Measurements from ENCODE around the gene TTI1. TPM values are rescaled to one million over a fixed set of nuclear protein-coding genes. Genes with fewer than 3 reads are reported as not detected.
"Not testable (repeated sequence)": the region's sequence is repeated elsewhere in the genome, so short reads cannot be mapped to it uniquely, and the experiment has no call there.

TTI1 gene
- total RNA-seq, 1 donor from 2014 or later, result 18.0 TPM

DNA sequence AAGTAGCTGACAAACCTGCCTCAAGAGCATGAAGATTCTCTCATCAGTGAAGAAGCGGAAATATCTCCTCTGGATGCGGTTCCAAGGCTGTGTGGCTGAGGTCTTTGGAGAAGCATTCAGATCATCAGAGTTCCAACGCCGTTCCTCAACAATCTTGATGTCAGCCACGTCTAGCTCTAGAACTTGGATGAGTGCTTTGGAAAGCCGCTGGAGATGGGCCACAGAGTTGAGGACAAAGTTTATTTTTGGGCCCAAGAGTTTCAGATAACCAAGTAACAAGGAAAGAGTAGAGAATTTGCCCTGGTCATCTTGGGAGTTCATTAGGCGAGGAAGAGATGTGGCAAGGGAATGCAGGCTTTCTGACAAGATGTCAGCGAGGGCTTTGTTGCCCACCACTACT is 20.9 kb downstream of the TTI1 start:
- H3K36me3 ChIP-seq, result peaks cover 21 to 33% of the 10 kb centered on the region in 2 donors
- DNase-seq (ENCODE audit: low spot score in 2 of 2), result no peak
- no peak overlapping the region for H3K27ac ChIP-seq
- no peaks in the 10 kb centered on the region for H3K9me3 ChIP-seq
- H3K4me3 ChIP-seq, result no peak overlapping the region
- no peaks in the 10 kb centered on the region for H3K4me1 ChIP-seq
- TF ChIP-seq, protein P1, sequence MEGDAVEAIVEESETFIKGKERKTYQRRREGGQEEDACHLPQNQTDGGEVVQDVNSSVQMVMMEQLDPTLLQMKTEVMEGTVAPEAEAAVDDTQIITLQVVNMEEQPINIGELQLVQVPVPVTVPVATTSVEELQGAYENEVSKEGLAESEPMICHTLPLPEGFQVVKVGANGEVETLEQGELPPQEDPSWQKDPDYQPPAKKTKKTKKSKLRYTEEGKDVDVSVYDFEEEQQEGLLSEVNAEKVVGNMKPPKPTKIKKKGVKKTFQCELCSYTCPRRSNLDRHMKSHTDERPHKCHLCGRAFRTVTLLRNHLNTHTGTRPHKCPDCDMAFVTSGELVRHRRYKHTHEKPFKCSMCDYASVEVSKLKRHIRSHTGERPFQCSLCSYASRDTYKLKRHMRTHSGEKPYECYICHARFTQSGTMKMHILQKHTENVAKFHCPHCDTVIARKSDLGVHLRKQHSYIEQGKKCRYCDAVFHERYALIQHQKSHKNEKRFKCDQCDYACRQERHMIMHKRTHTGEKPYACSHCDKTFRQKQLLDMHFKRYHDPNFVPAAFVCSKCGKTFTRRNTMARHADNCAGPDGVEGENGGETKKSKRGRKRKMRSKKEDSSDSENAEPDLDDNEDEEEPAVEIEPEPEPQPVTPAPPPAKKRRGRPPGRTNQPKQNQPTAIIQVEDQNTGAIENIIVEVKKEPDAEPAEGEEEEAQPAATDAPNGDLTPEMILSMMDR (IDR thresholded peaks at IDR 0.05), result no peak
- H3K27me3 ChIP-seq, result no peaks in the 10 kb centered on the region
- intact Hi-C loops (cut with DNase I), result no loop called here

DNA sequence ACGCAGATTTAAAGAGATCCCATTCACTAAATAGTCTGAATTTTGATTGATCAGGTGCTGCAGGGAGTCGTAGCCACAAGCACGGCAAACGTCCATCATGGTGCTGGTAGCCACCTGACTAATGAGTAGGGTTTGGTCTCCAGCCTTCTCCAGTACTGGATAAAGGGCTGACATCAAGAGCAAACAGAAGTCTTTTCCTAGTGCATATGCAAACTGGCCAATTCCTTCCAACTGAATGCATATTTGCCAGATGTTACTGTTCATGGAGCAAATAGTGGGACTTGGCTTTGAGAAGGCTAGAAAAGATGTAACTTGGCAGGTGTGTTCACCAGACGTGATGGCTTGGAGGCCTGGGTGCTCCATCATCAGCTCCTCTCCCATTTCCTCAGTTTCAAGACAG is 21.6 kb downstream of the TTI1 start:
- Histone ChIP-seq H3K27me3 (no peaks in the 10 kb centered on the region), H3K4me1 (no peaks in the 10 kb centered on the region), H3K9me3 (no peaks in the 10 kb centered on the region), H3K4me3 (no peak overlapping the region), H3K27ac (no peak overlapping the region), H3K36me3 (peaks cover 20 to 27% of the 10 kb centered on the region in 2 donors)
- no peak for DNase-seq (ENCODE audit: low spot score in 2 of 2)
- TF ChIP-seq, protein P1 (IDR thresholded peaks at IDR 0.05), result no peak
- intact Hi-C loops (cut with DNase I), result no loop called here

DNA sequence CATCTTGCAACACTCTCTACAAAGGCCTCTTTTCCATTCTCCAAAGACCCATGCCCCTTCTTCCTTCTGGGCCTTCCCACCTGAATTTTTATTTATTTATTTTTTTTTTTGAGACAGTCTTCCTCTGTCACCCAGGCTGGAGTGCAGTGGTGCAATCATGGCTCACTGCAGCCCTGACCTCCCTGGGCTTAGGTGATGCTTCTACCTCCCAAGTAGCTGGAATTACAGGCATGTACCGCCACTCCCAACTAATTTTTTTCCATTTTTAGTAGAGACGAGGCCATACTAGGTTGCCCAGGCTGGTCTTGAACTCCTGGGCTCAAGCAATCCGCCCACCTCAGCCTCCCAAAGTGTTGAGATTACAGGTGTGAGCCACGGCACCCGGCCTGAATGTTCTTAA is 23.8 kb downstream of the TTI1 start:
- peaks cover 20 to 37% of the 10 kb centered on the region in 2 donors for H3K36me3 ChIP-seq

DNA sequence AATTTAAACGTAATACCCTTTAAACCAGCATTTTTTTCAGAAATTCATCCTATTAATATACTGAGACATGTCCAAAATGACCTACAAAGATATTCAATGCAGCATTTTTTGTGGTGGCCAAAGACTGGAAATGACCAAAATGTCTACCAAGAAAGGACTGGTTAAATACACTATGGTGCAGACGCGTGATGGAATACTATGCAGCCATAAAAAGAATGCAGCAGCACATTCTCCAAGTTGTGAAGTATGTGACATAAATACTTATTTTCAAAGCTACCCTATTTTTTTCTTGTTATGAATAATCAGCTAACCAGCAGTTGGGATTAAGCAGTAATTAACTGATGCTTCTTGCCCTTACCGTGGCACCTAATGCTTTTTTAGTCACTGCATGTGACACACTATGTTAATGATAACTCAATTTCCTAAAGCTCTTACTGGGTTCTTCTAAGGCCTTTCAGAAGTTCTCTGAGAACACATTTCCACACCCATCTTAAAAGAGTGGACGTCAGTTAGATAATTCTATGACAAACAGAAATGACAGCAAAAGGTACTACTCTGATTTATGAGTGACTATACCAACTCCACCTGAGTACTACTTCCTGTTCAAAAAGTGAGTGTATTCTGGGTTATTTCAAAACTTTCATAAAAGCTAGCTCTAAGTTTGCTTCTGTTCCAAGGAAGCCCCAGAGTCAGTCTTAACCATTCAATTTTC is 24.9 kb downstream of the TTI1 start:
- H3K4me3 ChIP-seq, result no peak overlapping the region
- H3K27me3 ChIP-seq, result no peaks in the 10 kb centered on the region
- no peaks in the 10 kb centered on the region for H3K4me1 ChIP-seq
- H3K27ac ChIP-seq, result no peak overlapping the region
- H3K36me3 ChIP-seq, result peaks cover 18 to 37% of the 10 kb centered on the region in 2 donors
- H3K9me3 ChIP-seq, result no peaks in the 10 kb centered on the region
- intact Hi-C loops (cut with DNase I), result no loop called here
- TF ChIP-seq, protein P1 (IDR thresholded peaks at IDR 0.05), result no peak
- no peak for DNase-seq (ENCODE audit: low spot score in 2 of 2)

More for the DNA sequence above, 23.8 kb downstream of the TTI1 start:
- H3K4me3 ChIP-seq; H3K27me3 ChIP-seq; intact Hi-C loops (cut with DNase I); H3K27ac ChIP-seq; DNase-seq (ENCODE audit: low spot score in 2 of 2); H3K4me1 ChIP-seq; H3K9me3 ChIP-seq: not testable (repeated sequence)

DNA sequence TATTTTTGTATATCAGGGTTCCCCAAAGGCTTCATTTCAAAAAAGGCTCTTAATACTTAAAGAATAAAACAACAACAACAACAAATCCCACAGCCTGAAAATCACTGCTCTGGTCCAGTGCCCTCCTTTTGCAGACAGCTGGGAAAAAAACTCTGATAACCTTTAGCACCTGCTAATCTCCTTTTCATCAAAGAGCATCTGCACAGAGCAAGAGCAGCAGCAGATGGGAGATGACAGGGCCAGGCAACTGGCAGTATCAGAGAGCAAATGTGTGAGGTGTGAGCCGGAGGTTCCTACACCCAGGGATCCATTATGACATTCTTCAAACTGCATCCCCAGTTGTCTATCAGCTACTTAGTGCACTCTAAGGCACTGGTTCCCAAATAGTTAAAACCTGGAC is 25.7 kb downstream of the TTI1 start:
- no peak overlapping the region for H3K27ac ChIP-seq
- TF ChIP-seq, protein P1 (IDR thresholded peaks at IDR 0.05), result no peak
- no peaks in the 10 kb centered on the region for H3K9me3 ChIP-seq
- no peak overlapping the region for H3K4me3 ChIP-seq
- no peak for DNase-seq (ENCODE audit: low spot score in 2 of 2)
- intact Hi-C loops (cut with DNase I), result no loop called here
- peaks cover 9 to 33% of the 10 kb centered on the region in 2 donors for H3K36me3 ChIP-seq
- no peaks in the 10 kb centered on the region for H3K4me1 ChIP-seq
- no peaks in the 10 kb centered on the region for H3K27me3 ChIP-seq

DNA sequence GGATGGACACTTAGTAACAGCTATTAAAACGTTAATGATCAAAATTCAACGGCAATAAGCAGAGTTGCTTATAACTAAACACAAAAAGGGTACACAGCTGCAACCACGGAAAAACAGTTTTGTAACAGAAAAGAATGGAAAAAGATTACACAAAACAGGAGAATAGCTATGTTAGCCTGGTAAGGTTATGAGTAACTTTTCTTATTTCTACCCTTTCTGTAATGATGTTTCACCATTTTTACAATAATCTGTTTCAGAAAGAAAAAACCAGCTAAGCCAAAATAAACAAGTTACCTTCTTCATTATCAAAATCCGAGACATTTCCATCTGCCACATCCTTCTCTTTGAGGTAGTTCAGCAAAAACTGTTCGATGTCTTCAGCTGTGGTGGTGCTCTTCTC is 27.4 kb downstream of the TTI1 start:
- Histone ChIP-seq H3K36me3 (peaks cover 4 to 25% of the 10 kb centered on the region in 2 donors), H3K4me3 (no peak overlapping the region)
- intact Hi-C loops (cut with DNase I), result no loop called here

More for the DNA sequence above, 27.4 kb downstream of the TTI1 start:
- DNase-seq (ENCODE audit: low spot score in 2 of 2), result no peak
- H3K9me3 ChIP-seq, result no peaks in the 10 kb centered on the region
- H3K27ac ChIP-seq, result no peak overlapping the region
- TF ChIP-seq, protein P1 (IDR thresholded peaks at IDR 0.05), result no peak
- no peaks in the 10 kb centered on the region for H3K4me1 ChIP-seq
- H3K27me3 ChIP-seq, result no peaks in the 10 kb centered on the region

Data from ascending aorta (tissue), 2 donors.